A549 (cell line): ENCODE results near the gene ACSF3. TPM values are rescaled to one million over a fixed set of nuclear protein-coding genes. Genes with fewer than 3 reads are reported as not detected.

ENCODE experiments used
- ATAC-seq, 2 experiments: fragments of 200-7000 bp in 1 of 2; fragments of >200 bp in 1 of 2; cut with Nextera tagmentation in 1 of 2; cut with Tn5 transposase in 1 of 2; 3 replicates each; pipeline versions ENCODE4 v1.8.0 to v1.9.1; 2018 to 2020; ENCODE audit warnings: mild to moderate bottlenecking in 1 of 2, moderate library complexity in 1 of 2
- CTCF ChIA-PET: fragments of 300-600 bp; sonication (Branson Sonifier 250); formaldehyde crosslinking; extraction: SDS; loops from one replicate; lab custom pipeline; 2021; ENCODE audit warnings: antibody characterized with exemption, inconsistent platforms; lab: Yijun Ruan, JAX
- POLR2A ChIA-PET: fragments of 350-600 bp; formaldehyde crosslinking; extraction: SDS; loops from one replicate; lab custom pipeline; 2021; ENCODE audit warnings: antibody characterized with exemption, inconsistent platforms; lab: Yijun Ruan, JAX
- DNase-seq, 2 experiments: peaks; one replicate each; pipeline versions ENCODE4 v3.0.0 to v3.0.0-alpha.2; 2011 to 2016; ENCODE audit warnings: low read depth in 1 of 2, low spot score in 1 of 2
- FAIRE-seq: peaks from 2 replicates; lab custom pipeline; 2011; peaks lifted over from hg19 to GRCh38; lab: Jason Lieb, UNC
- H3K27ac ChIP-seq, 2 experiments: fragments of >200 bp; sonication (Bioruptor Twin); formaldehyde crosslinking; 3 replicates each; pipeline ENCODE4 v1.5.1; 2016 to 2017
- H3K4me1 ChIP-seq: fragments of >200 bp; sonication (Bioruptor Twin); formaldehyde crosslinking; 3 replicates; pipeline ENCODE4 v1.6.1; 2016
- H3K4me2 ChIP-seq: fragments of >200 bp; sonication (Bioruptor Twin); formaldehyde crosslinking; 3 replicates; pipeline ENCODE4 v1.6.1; 2016
- H3K4me3 ChIP-seq: fragments of >200 bp; sonication (Bioruptor Twin); formaldehyde crosslinking; 3 replicates; pipeline ENCODE4 v1.5.1; 2016
- H3K9me3 ChIP-seq: fragments of >200 bp; sonication (Bioruptor Twin); formaldehyde crosslinking; 3 replicates; pipeline ENCODE4 v1.6.1; 2016
- BHLHE40 ChIP-seq: IDR thresholded peaks from 2 replicates; pipeline ENCODE4 v1.6.1; 2012; ENCODE audit warnings: low read depth, low read length, inconsistent platforms
- CBX8 ChIP-seq: fragments of 200-600 bp; sonication (generic); IDR thresholded peaks from 2 replicates; pipeline ENCODE4 v1.6.1; 2016
- CEBPB ChIP-seq, 2 experiments: fragments of >200 bp in 1 of 2; sonication (Bioruptor Twin) in 1 of 2; formaldehyde crosslinking in 1 of 2; IDR thresholded peaks; 2 replicates each; pipeline ENCODE4 v1.6.1; 2012 to 2016
- CHD2 ChIP-seq: fragments of 150-350 bp; IDR thresholded peaks from 2 replicates; pipeline ENCODE4 v1.6.1; 2014; ENCODE audit warnings: low read length; ENCODE audit not compliant: partially characterized antibody
- E2F6 ChIP-seq: IDR thresholded peaks from 2 replicates; pipeline ENCODE4 v1.6.1; 2012; ENCODE audit warnings: low read depth, borderline replicate concordance
- EHF ChIP-seq: fragments of 250-450 bp; sonication (Bioruptor Pico); IDR thresholded peaks from 2 replicates; pipeline ENCODE4 v1.5.0; 2020; ENCODE audit warnings: mild to moderate bottlenecking
- ELK1 ChIP-seq: fragments of 150-350 bp; IDR thresholded peaks from 2 replicates; pipeline ENCODE4 v1.6.1; 2014; ENCODE audit warnings: low read depth, mild to moderate bottlenecking, low read length
- ESRRA ChIP-seq: fragments of 150-350 bp; IDR thresholded peaks from 2 replicates; pipeline ENCODE4 v1.6.1; 2014; ENCODE audit warnings: mild to moderate bottlenecking, low read length, borderline replicate concordance
- FOSB ChIP-seq: fragments of 250-450 bp; sonication (Bioruptor Pico); IDR thresholded peaks from 2 replicates; pipeline ENCODE4 v1.5.0; 2020; ENCODE audit warnings: mild to moderate bottlenecking, moderate library complexity
- FOSL2 ChIP-seq, 2 experiments: fragments of 450-650 bp in 1 of 2; fragments of >200 bp in 1 of 2; sonication (Bioruptor Twin) in 1 of 2; formaldehyde crosslinking; IDR thresholded peaks; 2 replicates each; pipeline versions ENCODE4 v1.5.0 to v1.6.1; 2016 to 2020; ENCODE audit warnings: mild to moderate bottlenecking in 1 of 2, moderate library complexity in 1 of 2
- HDAC2 ChIP-seq: fragments of 200-600 bp; sonication (generic); IDR thresholded peaks from 2 replicates; pipeline ENCODE4 v1.6.1; 2016
- HEYL ChIP-seq: fragments of 250-450 bp; sonication (Bioruptor Pico); IDR thresholded peaks from 2 replicates; pipeline ENCODE4 v1.8.0; 2021; ENCODE audit warnings: mild to moderate bottlenecking, moderate library complexity
- HOXA7 ChIP-seq: fragments of 250-450 bp; sonication (Bioruptor Pico); IDR thresholded peaks from 2 replicates; pipeline ENCODE4 v1.5.0; 2020; ENCODE audit warnings: mild to moderate bottlenecking, moderate library complexity
- HOXB5 ChIP-seq: fragments of 250-450 bp; sonication (Bioruptor Pico); IDR thresholded peaks from 2 replicates; pipeline ENCODE4 v1.5.0; 2020; ENCODE audit warnings: mild to moderate bottlenecking, moderate library complexity
- JUN ChIP-seq, 2 experiments: fragments of >200 bp; sonication (Bioruptor Twin); formaldehyde crosslinking; IDR thresholded peaks; 2 replicates in 1 of 2; 3 replicates in 1 of 2; pipeline ENCODE4 v1.6.1; 2016 to 2017
- MAZ ChIP-seq: fragments of 150-350 bp; IDR thresholded peaks from 2 replicates; pipeline ENCODE4 v1.6.1; 2014; ENCODE audit warnings: antibody characterized with exemption, low read depth, low read length, borderline replicate concordance
- NPAS2 ChIP-seq: fragments of 250-450 bp; sonication (Bioruptor Pico); IDR thresholded peaks from 2 replicates; pipeline ENCODE4 v1.8.0; 2022; ENCODE audit warnings: mild to moderate bottlenecking, moderate library complexity, borderline replicate concordance
- NR3C1 ChIP-seq: fragments of >200 bp; sonication (Bioruptor Twin); formaldehyde crosslinking; IDR thresholded peaks from 3 replicates; pipeline ENCODE4 v1.6.1; 2017
- POLR2A ChIP-seq: IDR thresholded peaks from 2 replicates; pipeline ENCODE4 v1.6.1; 2012; ENCODE audit warnings: mild to moderate bottlenecking, low read length
- REST ChIP-seq: fragments of 200-600 bp; sonication (generic); IDR thresholded peaks from 2 replicates; pipeline ENCODE4 v1.6.1; 2016; ENCODE audit warnings: antibody characterized with exemption, mild to moderate bottlenecking, moderate library complexity
- RNF2 ChIP-seq: fragments of 200-600 bp; sonication (generic); IDR thresholded peaks from 2 replicates; pipeline ENCODE4 v1.6.1; 2016; ENCODE audit warnings: low read depth, mild to moderate bottlenecking, antibody characterized with exemption, moderate library complexity, borderline replicate concordance
- SREBF2 ChIP-seq: fragments of 450-650 bp; IDR thresholded peaks from 2 replicates; pipeline ENCODE4 v1.6.1; 2014; ENCODE audit warnings: mild to moderate bottlenecking, moderate library complexity
- TP53 ChIP-seq: fragments of 250-450 bp; sonication (Bioruptor Pico); IDR thresholded peaks from 2 replicates; pipeline ENCODE4 v1.5.0; 2021; ENCODE audit warnings: mild to moderate bottlenecking, moderate library complexity
- ZC3H11A ChIP-seq: fragments of 450-650 bp; IDR thresholded peaks from 2 replicates; pipeline ENCODE4 v1.6.1; 2014; ENCODE audit warnings: antibody characterized with exemption, mild to moderate bottlenecking
- ZNF302 ChIP-seq: fragments of 250-450 bp; sonication (Bioruptor Pico); IDR thresholded peaks from 2 replicates; pipeline ENCODE4 v1.9.0; 2021; ENCODE audit warnings: inconsistent platforms, mild to moderate bottlenecking, moderate library complexity
- ZSCAN20 ChIP-seq: fragments of 250-450 bp; sonication (Bioruptor Pico); IDR thresholded peaks from 2 replicates; pipeline ENCODE4 v1.8.0; 2022; ENCODE audit warnings: mild to moderate bottlenecking, moderate library complexity
- WGBS: methylation state at CpG from one replicate; pipeline ENCODE4 v1.1.6; 2017; ENCODE audit errors: missing lambda C conversion rate; 5-methylcytosine and 5-hydroxymethylcytosine counted together
- polyA plus RNA-seq, 4 experiments: library from polyadenylated mRNA; depleted of rRNA in 3 of 4; stranded (reverse); fragments of >200 nt; fragmentation: RNase III in 1 of 4; extraction: RNeasy Plus Mini Kit Qiagen cat#74134 plus additional on column Dnase treatment in 1 of 4; gene quantifications; 2 replicates in 3 of 4; 3 replicates in 1 of 4; pipeline ENCODE4 v1.2.3, GENCODE V29; 2011 to 2017

Gene ACSF3
- polyA plus RNA-seq, 2 of the 4 experiments (the other 2 are of a cell fraction): 9.8 to 13.1 TPM

- no peak for TF ChIP-seq NPAS2 (CRISPR knock-in tag)
- TF ChIP-seq JUN (IDR thresholded peaks at IDR 0.05): no peak
- TF ChIP-seq HOXA7: no peak
- TF ChIP-seq ZNF302: no peak
- no peak for TF ChIP-seq CEBPB (IDR thresholded peaks at IDR 0.05)
- TF ChIP-seq RNF2: no peak
- no peak for TF ChIP-seq HOXB5
These were observed 44.7 kb upstream of the ACSF3 start (continued) for GRCh38 chr16:89048871-89049422.

GRCh38 chr16:89049484-89050118 lies 44.1 kb upstream of the ACSF3 start:
- H3K4me3 ChIP-seq: no peak overlapping the region
- FAIRE-seq: no peak
- H3K4me2 ChIP-seq: no peak overlapping the region
- H3K27ac ChIP-seq: no peak overlapping the region
- TF ChIP-seq POLR2A (no peak), TP53 (CRISPR knock-in tag) (no peak), CBX8 (no peak), JUN (IDR thresholded peaks at IDR 0.05) (no peak), BHLHE40 (no peak), ESRRA (no peak), HDAC2 (no peak), EHF (CRISPR knock-in tag) (no peak), ELK1 (no peak), REST (no peak), ZC3H11A (no peak), HEYL (CRISPR knock-in tag) (no peak)
- no peaks in the 10 kb centered on the region for H3K9me3 ChIP-seq
- DNase-seq: no peak
- peaks cover 14% of the 10 kb centered on the region; the same call in 1 of the 3 replicates for H3K4me1 ChIP-seq
- 40% methylated on average over 13 of the region's 22 CpGs for WGBS
- ATAC-seq: no peak
- ChIA-PET CTCF (interaction anchor here (0.5 to 0.9 kb wide), 3 partner anchors 94 to 542 kb away, joined by 3 read pairs; no protein-coding TSS in a partner anchor), POLR2A (no interaction called here)

- FAIRE-seq: no peak
- ATAC-seq: no peak
- WGBS: 65% methylated on average over 10 of the region's 21 CpGs
- no peak overlapping the region for H3K4me3 ChIP-seq
- no peak for DNase-seq
- no peaks in the 10 kb centered on the region for H3K9me3 ChIP-seq
- peaks cover 14% of the 10 kb centered on the region; the same call in 1 of the 3 replicates for H3K4me1 ChIP-seq
- CTCF ChIA-PET: interaction anchor here (0.8 to 0.9 kb wide), 2 partner anchors 93 to 102 kb away, joined by 3 read pairs; no protein-coding TSS in a partner anchor
- no peak for TF ChIP-seq E2F6
- no peak for TF ChIP-seq CHD2
- no peak for TF ChIP-seq MAZ
- no peak for TF ChIP-seq NR3C1
- no peak for TF ChIP-seq FOSB (CRISPR knock-in tag)
- TF ChIP-seq FOSL2 (IDR thresholded peaks at IDR 0.05): no peak
- TF ChIP-seq FOSL2 (CRISPR knock-in tag; IDR thresholded peaks at IDR 0.05): no peak
- TF ChIP-seq SREBF2: no peak
- no peak for TF ChIP-seq ZSCAN20 (CRISPR knock-in tag)
- POLR2A ChIA-PET: no interaction called here
- no peak overlapping the region for H3K4me2 ChIP-seq
- H3K27ac ChIP-seq: no peak overlapping the region
These were observed 43.4 kb upstream of the ACSF3 start for GRCh38 chr16:89050119-89050867.
